GM21447 (cell line): Measurements from ENCODE around the gene TCF7L1.
A peak's percentile ranks its signal among the peaks of the same experiment; 100 is the strongest.
"Not testable (repeated sequence)": the region's sequence is repeated elsewhere in the genome, so short reads cannot be mapped to it uniquely, and the experiment has no call there.

Experiments
- ATAC-seq: cut with Tn5 transposase; IDR thresholded peaks from one replicate; pipeline ENCODE4 v1.9.1; 2021; ENCODE audit not compliant: unreplicated experiment

Gene TCF7L1

DNA sequence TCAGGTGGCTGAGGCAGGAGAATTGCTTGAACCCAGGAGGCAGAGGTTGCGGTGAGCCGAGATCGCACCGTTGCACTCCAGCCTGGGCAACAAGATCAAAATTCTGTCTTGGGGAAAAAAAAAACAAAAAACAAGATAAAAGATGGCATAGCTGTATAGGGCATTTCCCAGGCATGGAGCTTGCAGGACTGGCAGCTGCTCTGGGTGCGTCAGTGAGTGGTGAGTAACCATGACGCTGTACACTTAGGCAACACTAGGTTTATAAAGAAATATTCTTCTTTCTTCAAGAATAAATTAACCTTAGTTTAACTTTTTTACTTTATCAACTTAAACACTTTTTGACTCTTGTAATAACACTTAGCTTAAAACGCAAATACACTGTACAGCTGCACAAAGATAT, 179.2 kb downstream of the TCF7L1 start:
- no peak for ATAC-seq

DNA sequence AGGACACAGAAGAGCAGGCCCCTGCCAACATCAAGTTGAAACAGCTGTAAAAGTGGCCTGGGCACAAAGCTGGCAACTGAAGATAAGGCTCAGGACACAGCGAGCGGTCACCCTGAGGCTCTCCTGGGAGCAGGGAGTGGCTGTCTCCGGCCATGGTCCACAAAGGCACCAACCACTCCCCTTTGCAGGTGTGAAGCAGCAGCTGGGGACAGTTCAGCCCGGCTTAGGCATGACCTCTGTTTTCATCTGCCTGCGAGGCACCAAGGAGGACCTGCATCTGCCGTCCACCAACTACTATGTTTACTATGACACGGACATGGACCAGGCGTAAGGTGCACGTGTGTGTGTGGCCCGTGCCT, 181.7 kb downstream of the TCF7L1 start:
- ATAC-seq: no peak

DNA sequence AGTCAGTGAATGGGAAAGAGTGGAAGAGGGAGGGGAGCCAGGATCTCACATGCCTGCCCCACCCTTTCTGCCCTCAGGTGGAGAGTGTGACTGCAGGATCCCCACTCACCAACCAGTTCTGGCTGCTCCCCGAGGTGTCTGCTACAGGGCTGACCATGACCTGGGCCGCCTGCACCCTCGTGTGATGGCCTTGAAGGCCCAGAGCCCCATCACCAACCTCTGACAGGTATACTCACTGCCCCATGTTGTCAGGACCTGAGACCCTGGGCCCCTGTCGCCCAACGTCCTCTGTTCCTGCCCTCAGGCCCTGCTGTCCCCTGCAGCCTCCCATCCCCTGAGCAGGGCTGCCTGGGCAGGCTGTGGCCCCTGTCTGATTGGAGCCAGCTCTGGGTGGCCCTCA, 182.7 kb downstream of the TCF7L1 start:
- ATAC-seq: not testable (repeated sequence)

DNA sequence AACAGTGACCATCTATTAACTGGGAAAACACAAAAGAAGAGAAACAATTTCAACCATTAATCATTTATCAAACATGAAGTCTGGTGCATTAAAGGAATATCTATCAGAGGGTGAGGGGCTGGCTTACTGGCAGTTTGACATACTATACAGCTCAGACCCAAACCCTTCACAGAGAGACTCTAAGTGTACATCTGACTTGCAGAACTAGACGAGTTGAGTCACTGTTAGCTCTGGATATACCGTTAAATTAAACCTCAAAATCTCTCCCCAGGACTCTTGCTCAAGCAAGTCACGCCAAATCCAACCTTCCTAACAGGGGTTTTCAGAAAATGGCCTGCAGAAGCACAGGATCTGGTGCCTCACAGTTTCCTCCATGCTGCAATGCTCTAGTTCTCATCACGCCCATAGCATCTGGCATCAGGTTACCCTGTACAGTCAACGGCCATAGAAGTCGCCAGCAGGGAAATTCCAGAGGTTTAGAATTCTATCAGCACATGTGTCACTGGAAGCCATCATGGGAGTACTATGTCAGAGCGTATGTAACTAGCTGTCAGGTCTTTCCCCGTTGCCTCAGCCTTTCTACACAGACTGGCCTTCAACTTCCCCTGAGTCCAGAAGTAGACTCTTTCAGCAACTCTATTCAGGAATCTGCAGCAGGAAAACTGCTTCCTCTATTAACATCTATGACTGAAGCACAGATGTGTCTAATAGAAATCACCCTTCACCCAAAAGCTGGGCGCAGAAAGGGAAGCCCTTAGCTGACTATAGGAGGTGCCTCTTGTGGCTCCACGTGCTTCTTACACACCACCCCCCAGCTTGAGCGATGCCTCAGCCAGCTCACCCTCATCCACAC, 185.3 kb downstream of the TCF7L1 start:
- no peak for ATAC-seq

- no peak for ATAC-seq
Observed at GRCh38 chr2:85319796-85320195, 186.6 kb downstream of the TCF7L1 start.

GRCh38 chr2:85323351-85323987, 190.3 kb downstream of the TCF7L1 start:
- ATAC-seq: no peak

DNA sequence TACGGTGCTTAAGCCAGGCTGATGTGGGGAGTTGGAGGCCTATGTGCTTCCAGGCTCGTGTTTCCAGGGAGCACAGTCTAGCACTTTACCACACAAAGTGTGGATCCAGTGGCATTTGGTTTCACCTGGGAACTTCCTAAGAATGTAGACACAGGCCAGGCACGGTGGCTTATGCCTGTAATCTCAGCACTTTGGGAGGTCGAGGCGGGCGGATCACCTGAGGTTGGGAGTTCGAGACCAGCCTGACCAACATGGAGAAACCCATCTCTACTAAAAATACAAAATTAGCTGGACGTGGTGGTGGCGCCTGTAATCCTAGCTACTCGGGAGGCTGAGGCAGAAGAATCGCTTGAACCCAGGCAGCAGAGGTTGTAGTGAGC, 190.8 kb downstream of the TCF7L1 start:
- not testable (repeated sequence) for ATAC-seq

DNA sequence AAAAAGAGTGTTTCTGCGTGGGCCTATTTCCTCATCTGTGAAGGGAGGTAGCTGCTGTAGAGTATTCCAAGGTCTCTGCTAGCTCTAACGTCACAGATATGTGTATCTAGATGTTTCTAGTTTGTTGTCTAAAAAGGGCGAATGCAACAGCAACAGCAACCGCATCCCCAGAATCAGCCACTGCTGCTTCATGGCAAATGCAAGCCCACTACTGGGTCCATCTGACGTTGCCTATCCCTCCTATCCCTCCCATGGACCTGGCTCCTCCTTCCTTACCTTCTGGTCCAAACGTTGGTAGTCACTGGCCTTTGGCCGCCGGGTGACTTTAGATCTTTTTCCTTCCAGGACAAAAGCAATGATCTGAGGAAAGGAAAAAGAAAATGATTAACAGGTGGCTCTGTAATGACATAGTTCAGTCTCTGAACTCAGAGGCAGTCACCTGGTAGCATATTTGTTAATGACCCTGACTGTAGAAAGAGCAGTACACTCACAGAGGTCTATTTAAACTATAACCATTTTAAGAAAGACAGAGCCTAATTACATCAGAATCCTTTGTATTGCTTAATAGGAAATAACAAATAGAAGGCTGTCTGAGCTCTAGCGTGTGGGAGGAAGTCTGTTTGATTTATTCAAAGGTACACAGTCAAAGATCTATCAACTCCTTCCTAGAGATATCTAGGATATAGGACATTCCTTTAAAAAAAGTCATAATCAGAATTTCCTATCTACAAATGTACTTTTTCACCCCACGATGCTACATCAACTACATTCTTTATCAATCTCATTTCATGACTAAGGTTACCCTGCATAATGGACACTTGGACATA, 191.7 kb downstream of the TCF7L1 start:
- no peak for ATAC-seq

- ATAC-seq: no peak
Observed at GRCh38 chr2:85325466-85325811, 192.2 kb downstream of the TCF7L1 start.

DNA sequence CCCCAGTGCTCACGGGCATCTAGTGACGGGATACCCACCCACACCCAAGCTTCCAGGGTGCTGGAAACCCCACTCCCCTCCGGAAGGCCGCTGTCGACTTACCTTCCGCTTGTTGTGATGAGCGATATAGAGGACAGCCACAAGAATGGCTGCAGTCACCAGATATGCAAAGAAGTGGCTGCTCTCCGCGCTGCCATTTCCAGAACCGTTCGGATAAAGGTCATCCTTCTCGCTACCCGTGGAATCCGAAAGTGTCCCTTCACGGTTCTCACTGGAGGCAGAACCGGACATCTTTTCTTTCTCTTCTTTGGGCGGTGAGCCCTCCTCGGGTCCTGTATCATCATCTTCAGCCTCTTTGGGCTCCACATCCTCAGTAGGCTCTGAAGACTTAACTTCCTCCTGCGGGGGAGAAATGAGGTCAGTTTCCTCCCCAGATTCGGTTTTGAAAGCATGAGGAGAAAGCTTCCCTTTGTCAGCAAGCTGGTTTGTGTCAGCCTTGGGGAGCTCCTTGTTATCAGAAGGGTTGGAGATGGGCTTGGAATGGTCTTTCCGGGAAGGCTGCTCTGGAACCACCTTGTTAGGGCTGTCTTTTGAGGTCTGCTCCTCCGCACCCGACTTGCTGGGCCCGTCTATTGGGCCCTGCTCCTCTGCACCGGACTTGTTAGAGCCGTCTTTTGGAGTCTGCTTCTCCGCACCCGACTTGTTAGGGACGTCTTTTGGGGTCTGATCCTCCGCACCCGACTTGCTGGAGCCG, 193.4 kb downstream of the TCF7L1 start:
- ATAC-seq: peak; percentile 46

DNA sequence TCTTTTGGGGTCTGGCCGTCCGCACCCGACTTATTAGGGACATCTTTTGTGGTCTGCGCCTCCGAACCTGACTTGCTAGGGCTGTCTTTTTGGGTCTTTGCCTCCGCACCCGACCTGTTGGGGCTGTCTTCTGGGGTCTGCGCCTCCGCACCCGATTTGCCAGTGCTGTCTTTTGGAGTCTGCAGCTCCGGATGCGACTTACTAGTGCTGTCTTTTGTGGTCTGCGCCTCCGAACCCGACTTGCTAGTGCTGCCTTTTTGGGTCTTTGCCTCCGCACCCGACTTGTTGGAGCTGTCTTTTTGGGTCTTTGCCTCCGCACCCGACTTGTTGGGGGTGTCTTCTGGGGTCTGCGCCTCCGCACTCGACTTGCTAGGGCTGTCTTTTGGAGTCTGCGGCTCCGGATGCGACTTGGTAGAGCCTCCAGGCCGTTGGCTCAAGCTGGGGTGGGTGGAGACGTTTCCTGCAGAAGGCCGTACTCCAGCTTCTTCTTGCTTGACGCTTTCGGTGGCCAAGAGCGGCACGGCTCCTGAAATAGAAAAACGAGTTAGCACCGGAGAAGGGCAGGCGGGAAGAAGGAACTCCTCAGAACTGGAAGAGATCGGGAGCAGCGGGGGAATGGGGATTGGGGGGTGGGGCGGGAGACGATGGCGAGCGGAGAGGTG, 194.1 kb downstream of the TCF7L1 start:
- ATAC-seq: peak; percentile 36

- peak; percentile 77 for ATAC-seq
Observed at GRCh38 chr2:85327822-85328617, 194.8 kb downstream of the TCF7L1 start, which contains the start of gene TGOLN2. Gene TGOLN2 (minus strand): TSS chr2:85327989. CDS start chr2:85327962, 27 bp downstream.

DNA sequence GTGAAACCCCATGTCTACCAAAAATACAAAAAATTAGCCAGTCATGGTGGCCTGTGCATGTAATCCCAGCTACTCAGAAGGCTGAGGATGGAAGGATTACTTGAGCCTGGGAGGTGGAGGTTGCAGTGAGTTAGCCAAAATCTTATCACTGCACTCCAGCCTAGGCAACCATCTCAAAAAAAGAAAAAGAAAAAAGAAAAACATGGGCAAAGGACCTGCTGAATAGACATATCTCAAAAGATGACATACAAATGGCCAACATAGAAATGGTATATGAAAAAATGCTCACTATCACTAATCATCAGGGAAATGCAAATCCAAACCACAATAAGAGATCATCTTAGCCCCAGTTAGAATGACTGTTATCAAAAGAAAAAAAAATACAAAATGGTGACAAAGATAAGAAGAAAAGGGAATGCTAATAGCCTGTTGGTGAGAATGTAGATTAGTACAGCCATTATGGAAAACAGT, 196.0 kb downstream of the TCF7L1 start:
- ATAC-seq: no peak

DNA sequence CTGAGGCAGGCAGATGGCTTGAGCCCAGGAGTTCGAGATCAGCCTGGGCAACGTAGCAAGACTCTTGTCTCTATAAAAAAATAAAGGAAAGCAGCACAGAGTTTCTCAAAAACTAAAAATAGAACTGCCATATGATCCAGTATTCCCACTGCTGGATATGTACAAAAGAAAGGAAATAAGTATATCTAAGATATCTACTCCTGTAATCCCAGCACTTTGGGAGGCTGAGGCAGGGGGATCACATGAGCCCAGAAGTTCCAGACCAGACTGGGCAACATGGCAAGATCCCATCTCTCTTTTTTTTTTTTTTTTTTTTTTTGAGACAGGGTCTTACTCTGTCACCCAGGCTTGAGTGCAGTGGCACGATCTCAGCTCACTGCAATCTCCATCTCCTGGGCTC, 196.5 kb downstream of the TCF7L1 start:
- ATAC-seq: not testable (repeated sequence)

DNA sequence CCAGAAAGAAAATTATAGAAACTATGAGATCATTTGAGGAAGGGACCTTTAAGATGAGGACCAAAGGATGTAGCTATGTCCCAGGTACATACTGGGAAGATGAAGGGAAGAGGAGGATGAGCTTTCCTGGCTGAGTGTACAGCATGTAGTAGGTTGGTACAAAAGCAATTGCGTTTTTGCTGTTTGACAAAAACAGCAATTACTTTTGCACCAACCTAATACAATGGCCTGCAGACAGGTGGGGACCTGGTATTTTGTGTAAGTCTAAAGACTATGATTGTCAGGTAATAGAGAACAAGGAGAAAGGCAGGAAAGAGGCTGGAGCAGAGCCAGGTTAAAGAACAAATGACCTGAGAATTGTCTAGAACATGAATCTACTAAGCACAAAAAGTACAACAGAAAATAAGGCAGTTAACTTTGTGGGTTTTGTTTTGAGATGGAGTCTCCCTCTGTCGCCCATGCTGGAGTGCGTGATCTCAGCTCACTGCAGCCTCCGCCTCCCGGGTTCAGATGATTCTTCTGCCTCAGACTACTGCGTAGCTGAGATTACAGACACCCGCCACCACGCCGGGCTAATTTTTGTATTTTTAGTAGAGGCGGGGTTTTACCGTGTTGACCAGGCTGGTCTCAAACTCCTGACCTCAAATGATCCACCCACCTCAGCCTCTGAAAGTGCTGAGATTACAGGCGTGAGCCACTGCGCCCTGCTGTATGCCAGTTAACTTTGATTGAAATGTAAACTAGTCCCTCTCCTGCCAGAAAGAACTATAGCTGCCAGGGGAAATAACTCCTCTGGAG, 197.8 kb downstream of the TCF7L1 start:
- ATAC-seq: no peak

GRCh38 chr2:85333877-85334276, 200.7 kb downstream of the TCF7L1 start:
- ATAC-seq: not testable (repeated sequence)

DNA sequence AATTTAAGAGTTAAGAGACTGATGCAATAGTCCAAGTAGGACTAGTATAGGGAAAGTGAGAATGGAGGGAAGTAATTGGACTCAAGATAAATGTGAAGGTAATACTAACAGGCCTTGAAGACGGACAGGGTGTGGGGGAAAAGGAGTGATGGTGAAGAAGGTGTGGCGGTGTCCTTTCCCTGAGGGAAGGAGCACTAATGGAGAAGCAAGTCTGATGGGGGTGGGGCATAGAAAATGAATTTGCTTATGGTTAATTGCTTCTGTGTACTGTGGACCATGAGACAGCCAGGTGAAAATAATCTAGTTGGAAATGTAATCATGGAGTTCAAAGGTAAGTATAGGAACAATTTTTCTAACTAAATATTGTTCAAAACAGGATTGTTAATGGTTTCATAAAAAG, 201.7 kb downstream of the TCF7L1 start:
- no peak for ATAC-seq

- ATAC-seq: no peak
Observed at GRCh38 chr2:85340034-85340892, 207.1 kb downstream of the TCF7L1 start.
